Testis (tissue), 3 donors: Measurements from ENCODE around the gene C11orf52. TPM values are rescaled to one million over a fixed set of nuclear protein-coding genes. Genes with fewer than 3 reads are reported as not detected.

Source experiments
- DNase-seq: peaks from one replicate; pipeline ENCODE4 v3.0.0-alpha.2; 2019
- H3K27ac ChIP-seq, 2 donors: fragments of 200-600 bp; sonication (generic); one replicate each; pipeline ENCODE4 v1.5.1; 2019
- H3K27me3 ChIP-seq: fragments of 200-600 bp; sonication (generic); one replicate; pipeline ENCODE4 v1.5.1; 2019
- H3K36me3 ChIP-seq: fragments of 200-600 bp; sonication (generic); one replicate; pipeline ENCODE4 v1.5.1; 2017; ENCODE audit warnings: low read depth; ENCODE audit errors: missing control alignments
- H3K4me1 ChIP-seq: fragments of 200-600 bp; sonication (generic); one replicate; pipeline ENCODE4 v1.5.1; 2019
- H3K4me3 ChIP-seq, 2 donors: fragments of 200-600 bp; sonication (generic); one replicate each; pipeline ENCODE4 v1.5.1; 2017 to 2019
- H3K9me3 ChIP-seq: fragments of 200-600 bp; sonication (generic); one replicate; pipeline ENCODE4 v1.5.1; 2017
- CTCF ChIP-seq, 3 experiments: fragments of 450-650 bp in 2 of 3; fragments of 200-600 bp in 1 of 3; sonication (generic) in 1 of 3; IDR thresholded peaks; one replicate each; pipeline ENCODE4 v1.5.1; 2016 to 2019; ENCODE audit warnings: antibody characterized with exemption in 3 of 3, mild to moderate bottlenecking in 2 of 3, moderate library complexity in 1 of 3
- POLR2A ChIP-seq: fragments of 450-650 bp; IDR thresholded peaks from one replicate; pipeline ENCODE4 v1.6.1; 2017; ENCODE audit warnings: antibody characterized with exemption, mild to moderate bottlenecking, moderate library complexity
- WGBS, 2 donors: methylation state at CpG; one replicate each; pipeline ENCODE4 v1.1.5; 2018; 5-methylcytosine and 5-hydroxymethylcytosine counted together
- intact Hi-C: fragments of 100-400 bp; cut with DNase I; formaldehyde crosslinking; loops from one replicate; pipeline ENCODE4 v1.15.1; 2023; ENCODE audit warnings: low total_unique reads
- polyA plus RNA-seq: library from polyadenylated mRNA; stranded (reverse); fragments of 350-450 nt; fragmentation: Illumina TruSeq; extraction: RNeasy Lipid Tissue Mini Kit (QIAGEN cat#74804); gene quantifications from one replicate; pipeline ENCODE4 v1.2.3, GENCODE V29; 2014; ENCODE audit warnings: low read depth, low replicate concordance; ENCODE audit not compliant: insufficient read depth
- total RNA-seq, 2 donors: library from RNA; depleted of rRNA; stranded (reverse); fragments of >200 nt; gene quantifications; one replicate each; pipeline ENCODE4 v1.2.3, GENCODE V29; 2016

The C11orf52 gene
- total and polyA plus RNA-seq, 3 donors from 2014 or later = 1.4 to 2.0 (median 1.6) TPM

DNA sequence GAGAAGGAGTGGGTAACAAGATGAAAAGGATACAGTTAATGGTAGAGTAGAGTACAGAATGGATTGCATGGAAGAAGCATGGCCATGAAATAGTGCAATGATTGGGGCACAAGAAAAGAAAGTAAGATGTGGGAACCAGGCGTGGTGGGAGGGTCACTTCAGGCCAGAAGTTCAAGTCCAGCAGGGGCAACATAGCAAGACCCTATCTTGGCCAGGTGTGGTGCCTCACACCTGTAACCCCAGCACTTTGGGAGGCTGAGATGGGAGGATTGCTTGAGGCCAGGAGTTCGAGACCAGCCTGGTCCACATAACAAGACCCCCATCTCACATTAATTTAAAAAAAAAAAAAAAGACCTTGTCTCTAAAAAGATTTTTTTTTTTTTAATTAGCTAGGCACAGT lies 1.4 kb upstream of the C11orf52 start:
- intact Hi-C loops = no loop called here
- Histone ChIP-seq H3K36me3 (no peaks in the 10 kb centered on the region), H3K27ac (no peak overlapping the region), H3K4me3 (no peak overlapping the region), H3K27me3 (no peaks in the 10 kb centered on the region), H3K9me3 (no peaks in the 10 kb centered on the region), H3K4me1 (peaks cover 7% of the 10 kb centered on the region)
- WGBS, 2 donors = 83 to 95% methylated on average over 2 of the region's 2 CpGs
- TF ChIP-seq CTCF (IDR thresholded peaks at IDR 0.05) (no peak), POLR2A (no peak)
- no peak for DNase-seq

DNA sequence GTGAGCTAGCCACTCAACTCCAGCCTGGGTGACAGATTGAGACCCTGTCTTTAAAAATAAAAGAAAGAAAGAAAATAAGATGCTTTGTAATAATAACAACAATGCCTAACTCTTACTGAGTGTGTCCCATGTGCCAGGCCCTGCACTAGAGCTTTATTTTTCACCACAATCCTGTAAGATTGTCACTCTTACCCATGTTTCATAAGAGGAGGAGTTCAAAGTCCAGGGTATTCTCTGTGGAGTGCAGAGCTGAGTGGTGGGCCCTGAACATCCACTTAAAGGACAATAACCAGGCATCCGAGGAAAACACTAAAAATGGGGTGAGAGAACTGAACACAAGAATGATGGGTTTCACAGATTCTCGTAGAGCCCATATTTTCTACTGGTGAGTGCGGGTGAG lies 925 bp upstream of the C11orf52 start:
- Histone ChIP-seq H3K4me1 (peaks cover 8% of the 10 kb centered on the region), H3K36me3 (no peaks in the 10 kb centered on the region), H3K27ac (no peak overlapping the region), H3K27me3 (no peaks in the 10 kb centered on the region), H3K4me3 (no peak overlapping the region), H3K9me3 (no peaks in the 10 kb centered on the region)
- DNase-seq = no peak
- TF ChIP-seq CTCF (IDR thresholded peaks at IDR 0.05) = no peak
- no peak for TF ChIP-seq POLR2A
- intact Hi-C loops = no loop called here
- WGBS, 2 donors = 90 to 95% methylated on average over 3 of the region's 3 CpGs

- intact Hi-C loops = no loop called here
- H3K9me3 ChIP-seq = no peaks in the 10 kb centered on the region
- no peaks in the 10 kb centered on the region for H3K27me3 ChIP-seq
Observed at GRCh38 chr11:111920908-111921307, 2.2 kb downstream of the C11orf52 start.

DNA sequence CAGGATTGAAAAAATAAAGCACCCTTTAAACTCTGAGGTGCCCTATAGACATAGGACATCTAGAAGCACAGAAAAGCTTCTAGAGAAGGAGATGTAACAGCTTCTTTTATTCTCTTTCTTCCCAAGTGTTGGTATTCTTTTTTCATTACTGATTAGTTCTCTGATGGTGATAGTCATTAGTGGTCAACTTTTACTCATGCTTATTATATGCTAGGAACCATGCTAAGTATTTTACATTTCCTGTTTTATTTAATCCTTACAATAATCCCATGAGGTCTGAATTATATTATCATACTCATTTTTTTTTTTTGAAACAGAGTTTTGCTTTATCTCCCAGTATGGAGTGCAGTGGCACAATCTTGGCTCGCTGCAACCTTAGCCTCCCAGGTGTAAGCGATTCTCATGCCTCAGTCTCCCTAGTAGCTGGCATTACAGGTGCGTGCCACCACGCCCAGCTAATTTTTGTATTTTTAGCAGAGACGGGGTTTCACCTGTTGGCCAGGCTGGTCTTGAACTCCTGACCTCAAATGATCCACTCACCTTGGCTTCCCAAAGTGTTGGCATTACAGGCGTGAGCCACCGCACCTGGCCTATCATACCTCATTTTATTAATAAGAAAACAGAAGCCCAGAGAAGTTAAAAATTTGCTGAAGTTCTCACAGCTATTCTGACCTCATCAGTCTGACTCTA lies 3.0 kb downstream of the C11orf52 start:
- peaks cover 13% of the 10 kb centered on the region for H3K4me1 ChIP-seq
- no peak for DNase-seq
- 89 to 96% methylated on average over 7 of the region's 7 CpGs for WGBS, 2 donors
- no peaks in the 10 kb centered on the region for H3K27me3 ChIP-seq
- intact Hi-C loops = no loop called here
- H3K27ac ChIP-seq = no peak overlapping the region
- no peak for TF ChIP-seq POLR2A
- no peak for TF ChIP-seq CTCF (IDR thresholded peaks at IDR 0.05)
- H3K9me3 ChIP-seq = no peaks in the 10 kb centered on the region
- H3K36me3 ChIP-seq = no peaks in the 10 kb centered on the region
- no peak overlapping the region for H3K4me3 ChIP-seq

More at GRCh38 chr11:111920908-111921307, 2.2 kb downstream of the C11orf52 start:
- Histone ChIP-seq H3K4me1 (peaks cover 13% of the 10 kb centered on the region), H3K4me3 (no peak overlapping the region), H3K36me3 (no peaks in the 10 kb centered on the region), H3K27ac (no peak overlapping the region)
- TF ChIP-seq POLR2A (no peak), CTCF (IDR thresholded peaks at IDR 0.05) (no peak)
- no peak for DNase-seq
- WGBS, 2 donors = 75 to 92% methylated on average over 2 of the region's 2 CpGs

DNA sequence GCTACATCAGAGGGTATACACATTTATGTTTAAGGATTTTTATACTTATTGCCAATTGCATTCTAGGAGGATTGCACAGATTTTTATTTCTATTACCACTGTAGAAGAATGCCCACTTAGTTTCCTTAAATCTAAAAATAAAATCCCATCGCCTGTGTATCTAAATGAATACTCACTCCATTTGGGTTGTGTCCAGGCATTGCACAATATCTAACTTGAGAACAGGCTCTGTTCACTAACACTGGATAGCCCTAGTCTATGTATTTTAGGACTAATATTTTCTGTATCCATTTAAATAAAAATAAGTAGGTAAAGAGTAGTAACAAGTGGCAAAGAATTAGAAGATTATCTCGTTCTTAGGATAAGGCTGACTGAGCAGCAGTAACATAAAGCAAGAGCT lies 4.1 kb downstream of the C11orf52 start:
- peak overlapping the region; percentile 22 to 81 for H3K27ac ChIP-seq
- no peaks in the 10 kb centered on the region for H3K36me3 ChIP-seq
- H3K27me3 ChIP-seq = no peaks in the 10 kb centered on the region
- WGBS, 2 donors = 25 to 29% methylated on average over 2 of the region's 2 CpGs
- H3K4me1 ChIP-seq = peaks cover 13% of the 10 kb centered on the region
- no peak overlapping the region for H3K4me3 ChIP-seq
- TF ChIP-seq CTCF (IDR thresholded peaks at IDR 0.05) = no peak
- TF ChIP-seq POLR2A = no peak
- intact Hi-C loops = no loop called here
- DNase-seq = peak; percentile 80
- H3K9me3 ChIP-seq = no peaks in the 10 kb centered on the region
